WTC11 (cell line): ENCODE results near the gene NPIPB2. TPM values are rescaled to one million over a fixed set of nuclear protein-coding genes. Genes with fewer than 3 reads are reported as not detected.
A peak's percentile ranks its signal among the peaks of the same experiment; 100 is the strongest.
"Not testable (repeated sequence)": the region's sequence is repeated elsewhere in the genome, so short reads cannot be mapped to it uniquely, and the experiment has no call there.

Experiments used
- ATAC-seq: fragments of 200-7000 bp; cut with Tn5 transposase; 2 replicates; pipeline ENCODE4 v1.10.0; 2021; ENCODE audit warnings: mild to moderate bottlenecking, moderate library complexity
- CTCF ChIA-PET: fragments of 300-600 bp; sonication (Branson Sonifier 250); formaldehyde crosslinking; loops from one replicate; lab custom pipeline; 2021; ENCODE audit warnings: antibody characterized with exemption; lab: Charles Lee
- POLR2A ChIA-PET: fragments of 350-600 bp; sonication (Branson Sonifier 250); formaldehyde crosslinking; loops from one replicate; lab custom pipeline; 2021; ENCODE audit warnings: antibody characterized with exemption; lab: Charles Lee
- DNase-seq: peaks from one replicate; pipeline ENCODE4 v3.0.0; 2021; ENCODE audit warnings: low spot score
- H3K27ac Mint-ChIP-seq: 2 replicates; pipeline ENCODE4 v1.8.0; 2021; ENCODE audit warnings: mixed read lengths
- H3K27me3 Mint-ChIP-seq: 2 replicates; pipeline ENCODE4 v1.8.0; 2021; ENCODE audit warnings: low read depth, mild to moderate bottlenecking, moderate library complexity, mixed read lengths
- H3K36me3 Mint-ChIP-seq: 2 replicates; pipeline ENCODE4 v1.8.0; 2021; ENCODE audit warnings: mixed read lengths
- H3K4me1 Mint-ChIP-seq: 2 replicates; pipeline ENCODE4 v1.8.0; 2022; ENCODE audit warnings: mixed read lengths
- H3K4me3 Mint-ChIP-seq: 2 replicates; pipeline ENCODE4 v1.8.0; 2021; ENCODE audit warnings: mild to moderate bottlenecking, moderate library complexity, mixed read lengths
- H3K9me3 Mint-ChIP-seq: 2 replicates; pipeline ENCODE4 v1.8.0; 2021; ENCODE audit warnings: mixed read lengths
- ATF6 ChIP-seq: sonication (generic); formaldehyde crosslinking; IDR thresholded peaks from 2 replicates; pipeline ENCODE4 v1.8.1; 2023; ENCODE audit warnings: mild to moderate bottlenecking, missing genetic modification reagents
- CBFB ChIP-seq: sonication (generic); formaldehyde crosslinking; IDR thresholded peaks from 2 replicates; pipeline ENCODE4 v1.8.1; 2022; ENCODE audit warnings: mild to moderate bottlenecking, low read depth, missing genetic modification reagents
- CREB1 ChIP-seq: sonication (generic); formaldehyde crosslinking; IDR thresholded peaks from 2 replicates; pipeline ENCODE4 v1.8.0; 2023; ENCODE audit warnings: mild to moderate bottlenecking, missing genetic modification reagents
- CREM ChIP-seq: sonication (generic); formaldehyde crosslinking; IDR thresholded peaks from 2 replicates; pipeline ENCODE4 v1.8.1; 2022; ENCODE audit warnings: mild to moderate bottlenecking, missing genetic modification reagents, moderate library complexity
- E2F1 ChIP-seq: sonication (generic); formaldehyde crosslinking; IDR thresholded peaks from 2 replicates; pipeline ENCODE4 v1.8.0; 2022; ENCODE audit warnings: mild to moderate bottlenecking, missing genetic modification reagents
- FOXJ3 ChIP-seq: sonication (generic); formaldehyde crosslinking; IDR thresholded peaks from 2 replicates; pipeline ENCODE4 v1.9.0; 2021; ENCODE audit warnings: missing genetic modification reagents, mild to moderate bottlenecking, borderline replicate concordance
- GRHL2 ChIP-seq: fragments of 250-450 bp; sonication (Bioruptor Pico); IDR thresholded peaks from 2 replicates; pipeline ENCODE4 v1.8.0; 2022; ENCODE audit warnings: mild to moderate bottlenecking, moderate library complexity; ENCODE audit not compliant: insufficient replicate concordance, severe bottlenecking
- GTF2I ChIP-seq: fragments of 250-450 bp; sonication (Bioruptor Pico); conservative IDR thresholded peaks from 2 replicates; pipeline ENCODE4 v1.4.0; 2021; ENCODE audit warnings: mild to moderate bottlenecking
- JAZF1 ChIP-seq: fragments of 250-450 bp; sonication (Bioruptor Pico); IDR thresholded peaks from 2 replicates; pipeline ENCODE4 v1.9.0; 2021; ENCODE audit warnings: moderate library complexity, mild to moderate bottlenecking, inconsistent platforms
- NFE2L1 ChIP-seq: sonication (generic); formaldehyde crosslinking; IDR thresholded peaks from 2 replicates; pipeline ENCODE4 v1.8.1; 2023; ENCODE audit warnings: missing genetic modification reagents
- PRDM15 ChIP-seq: sonication (generic); formaldehyde crosslinking; IDR thresholded peaks from 2 replicates; pipeline ENCODE4 v1.8.0; 2022; ENCODE audit warnings: missing genetic modification reagents
- RELA ChIP-seq: sonication (generic); formaldehyde crosslinking; IDR thresholded peaks from 2 replicates; pipeline ENCODE4 v1.8.1; 2022; ENCODE audit warnings: missing genetic modification reagents, mild to moderate bottlenecking, borderline replicate concordance
- RORB ChIP-seq: fragments of 250-450 bp; sonication (Bioruptor Pico); IDR thresholded peaks from 2 replicates; pipeline ENCODE4 v1.9.0; 2021; ENCODE audit warnings: mild to moderate bottlenecking
- ZNF263 ChIP-seq: sonication (generic); formaldehyde crosslinking; IDR thresholded peaks from 2 replicates; pipeline ENCODE4 v1.8.1; 2022; ENCODE audit warnings: low read depth, mild to moderate bottlenecking, moderate library complexity, missing genetic modification reagents
- ZNF317 ChIP-seq: sonication (generic); formaldehyde crosslinking; IDR thresholded peaks from 2 replicates; pipeline ENCODE4 v1.8.1; 2023; ENCODE audit warnings: low read depth, mild to moderate bottlenecking, moderate library complexity, missing genetic modification reagents, borderline replicate concordance
- ZNF671 ChIP-seq: fragments of 250-450 bp; sonication (Bioruptor Pico); IDR thresholded peaks from 2 replicates; pipeline ENCODE4 v1.8.0; 2021; ENCODE audit warnings: mild to moderate bottlenecking
- total RNA-seq: library from RNA; stranded (reverse); gene quantifications from 3 replicates; pipeline ENCODE4 v1.2.3, GENCODE V29; 2021
- TF ChIP-seq, protein P1 (sequence below): sonication (generic); formaldehyde crosslinking; IDR thresholded peaks from 2 replicates; pipeline ENCODE4 v1.8.1; 2022; ENCODE audit warnings: mild to moderate bottlenecking, moderate library complexity, missing genetic modification reagents
- TF ChIP-seq, protein P2 (sequence below): fragments of 250-450 bp; sonication (Bioruptor Pico); IDR thresholded peaks from 2 replicates; pipeline ENCODE4 v1.8.0; 2021; ENCODE audit warnings: mild to moderate bottlenecking

The NPIPB2 gene
- total RNA-seq, 1 experiment from 2014 or later = 14.4 TPM

DNA sequence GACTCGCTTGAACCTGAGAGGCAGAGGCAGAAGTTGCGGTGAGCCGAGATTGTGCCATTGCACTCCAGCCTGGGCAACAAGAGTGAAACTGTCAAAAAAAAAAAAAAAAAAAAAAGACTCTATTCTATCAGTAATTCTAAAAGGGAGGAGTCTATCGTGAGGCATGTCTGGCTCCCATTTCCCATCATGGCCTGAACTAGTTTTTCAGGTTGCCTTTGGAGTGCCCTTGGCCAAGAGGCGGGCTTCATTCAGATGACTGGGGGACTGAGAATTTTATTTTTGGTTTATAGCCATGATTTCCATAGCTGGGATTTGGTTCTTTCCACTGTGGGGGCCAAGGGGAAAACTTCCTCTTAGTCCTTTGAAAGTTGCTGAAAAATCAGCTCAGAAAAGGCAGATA lies 31.2 kb upstream of the NPIPB2 start (continued):
- TF ChIP-seq PRDM15 (CRISPR knock-in tag) (no peak), JAZF1 (CRISPR knock-in tag) (no peak), ZNF671 (CRISPR knock-in tag) (no peak), E2F1 (CRISPR knock-in tag) (no peak), CREM (CRISPR knock-in tag) (no peak), CREB1 (no peak), FOXJ3 (CRISPR knock-in tag) (no peak), ZNF317 (CRISPR knock-in tag) (no peak)

- no peak overlapping the region for H3K4me3 Mint-ChIP-seq
- POLR2A ChIA-PET = no interaction called here
- peak; percentile 27; the same call in 1 of the 2 replicates for ATAC-seq
- H3K4me1 Mint-ChIP-seq = peaks cover 13% of the 10 kb centered on the region
- peak; percentile 18 for DNase-seq
- H3K9me3 Mint-ChIP-seq = no peaks in the 10 kb centered on the region
- TF ChIP-seq RELA (no peak), ATF6 (CRISPR knock-in tag) (no peak), ZNF263 (CRISPR knock-in tag) (no peak), GTF2I (no peak), CBFB (no peak), GRHL2 (CRISPR knock-in tag) (no peak), RORB (no peak), ZNF317 (CRISPR knock-in tag) (no peak), NFE2L1 (CRISPR knock-in tag) (no peak)
- TF ChIP-seq, protein P1, sequence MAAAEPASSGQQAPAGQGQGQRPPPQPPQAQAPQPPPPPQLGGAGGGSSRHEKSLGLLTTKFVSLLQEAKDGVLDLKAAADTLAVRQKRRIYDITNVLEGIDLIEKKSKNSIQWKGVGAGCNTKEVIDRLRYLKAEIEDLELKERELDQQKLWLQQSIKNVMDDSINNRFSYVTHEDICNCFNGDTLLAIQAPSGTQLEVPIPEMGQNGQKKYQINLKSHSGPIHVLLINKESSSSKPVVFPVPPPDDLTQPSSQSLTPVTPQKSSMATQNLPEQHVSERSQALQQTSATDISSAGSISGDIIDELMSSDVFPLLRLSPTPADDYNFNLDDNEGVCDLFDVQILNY (CRISPR knock-in tag) = no peak
- TF ChIP-seq, protein P2, sequence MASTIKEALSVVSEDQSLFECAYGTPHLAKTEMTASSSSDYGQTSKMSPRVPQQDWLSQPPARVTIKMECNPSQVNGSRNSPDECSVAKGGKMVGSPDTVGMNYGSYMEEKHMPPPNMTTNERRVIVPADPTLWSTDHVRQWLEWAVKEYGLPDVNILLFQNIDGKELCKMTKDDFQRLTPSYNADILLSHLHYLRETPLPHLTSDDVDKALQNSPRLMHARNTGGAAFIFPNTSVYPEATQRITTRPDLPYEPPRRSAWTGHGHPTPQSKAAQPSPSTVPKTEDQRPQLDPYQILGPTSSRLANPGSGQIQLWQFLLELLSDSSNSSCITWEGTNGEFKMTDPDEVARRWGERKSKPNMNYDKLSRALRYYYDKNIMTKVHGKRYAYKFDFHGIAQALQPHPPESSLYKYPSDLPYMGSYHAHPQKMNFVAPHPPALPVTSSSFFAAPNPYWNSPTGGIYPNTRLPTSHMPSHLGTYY (CRISPR knock-in tag) = no peak
- peak overlapping the region; percentile 32; the same call in 1 of the 2 replicates for H3K27ac Mint-ChIP-seq
- no peaks in the 10 kb centered on the region; the same call in 1 of the 2 replicates for H3K36me3 Mint-ChIP-seq
- CTCF ChIA-PET = interaction anchor here (1.4 to 2.3 kb wide), 3 partner anchors 13 to 96 kb away, joined by 4 to 21 read pairs (median 7); no protein-coding TSS in a partner anchor
- H3K27me3 Mint-ChIP-seq = no peaks in the 10 kb centered on the region
These were observed 30.3 kb upstream of the NPIPB2 start for GRCh38 chr16:11972128-11972527.

- H3K36me3 Mint-ChIP-seq, H3K4me3 Mint-ChIP-seq, ATAC-seq, POLR2A ChIA-PET, DNase-seq, H3K4me1 Mint-ChIP-seq, H3K27ac Mint-ChIP-seq, H3K9me3 Mint-ChIP-seq, H3K27me3 Mint-ChIP-seq: not testable (repeated sequence)
- CTCF ChIA-PET = interaction anchor here (1.1 kb wide), 1 partner anchor 98 kb away, joined by 5 read pairs; no protein-coding TSS in a partner anchor
These were observed 28.4 kb upstream of the NPIPB2 start for GRCh38 chr16:11970292-11970691.
